Caco-2 (cell line): Measurements from ENCODE around the gene IRF2. TPM values are rescaled to one million over a fixed set of nuclear protein-coding genes. Genes with fewer than 3 reads are reported as not detected.

Experiments
- BruUV-seq: library from RNA; stranded (reverse); fragments of 400-500 nt; replicated peaks from 2 replicates; lab custom pipeline; 2021; lab: Mats Ljungman, UMichigan
- CTCF ChIA-PET: fragments of 300-600 bp; sonication (Branson Sonifier 250); formaldehyde crosslinking; loops from one replicate; lab custom pipeline; 2022; ENCODE audit warnings: antibody characterized with exemption; lab: Charles Lee
- POLR2A ChIA-PET: fragments of 300-600 bp; sonication (Branson Sonifier 250); formaldehyde crosslinking; loops from one replicate; lab custom pipeline; 2022; ENCODE audit warnings: antibody characterized with exemption; lab: Charles Lee
- DNase-seq, 2 experiments: peaks; one replicate each; pipeline versions ENCODE4 v3.0.0 to v3.0.0-alpha.2; 2020 to 2022
- H3K27me3 ChIP-seq: replicated peaks from 2 replicates; pipeline ENCODE4 v1.6.0; 2011; ENCODE audit warnings: low read length; ENCODE audit not compliant: control insufficient read depth, insufficient read depth
- H3K36me3 ChIP-seq: 2 replicates; pipeline ENCODE4 v1.5.1; 2011; ENCODE audit warnings: low read length; ENCODE audit not compliant: control insufficient read depth, insufficient read depth
- H3K4me1 ChIP-seq: fragments of 250-450 bp; sonication (Bioruptor Pico); 2 replicates; pipeline ENCODE4 v1.5.1; 2020; ENCODE audit warnings: mild to moderate bottlenecking
- H3K4me3 ChIP-seq: 2 replicates; pipeline ENCODE4 v1.5.1; 2011; ENCODE audit warnings: low read depth, mild to moderate bottlenecking, control low read depth, low read length
- H3K9me3 ChIP-seq: fragments of 250-450 bp; sonication (Bioruptor Pico); 2 replicates; pipeline ENCODE4 v1.5.1; 2020; ENCODE audit warnings: mild to moderate bottlenecking, moderate library complexity
- H3K27ac Mint-ChIP-seq: one replicate; pipeline ENCODE4 v1.8.0; 2022; ENCODE audit warnings: mixed read lengths; ENCODE audit not compliant: unreplicated experiment
- H3K27me3 Mint-ChIP-seq: one replicate; pipeline ENCODE4 v1.8.0; 2022; ENCODE audit warnings: mixed read lengths; ENCODE audit not compliant: insufficient read depth, unreplicated experiment
- H3K36me3 Mint-ChIP-seq: one replicate; pipeline ENCODE4 v1.8.0; 2022; ENCODE audit warnings: mild to moderate bottlenecking, mixed read lengths; ENCODE audit not compliant: insufficient read depth, unreplicated experiment
- H3K4me1 Mint-ChIP-seq: one replicate; pipeline ENCODE4 v1.8.0; 2022; ENCODE audit warnings: low read depth, mixed read lengths; ENCODE audit not compliant: unreplicated experiment
- H3K4me3 Mint-ChIP-seq: one replicate; pipeline ENCODE4 v1.8.0; 2022; ENCODE audit warnings: mild to moderate bottlenecking, moderate library complexity, mixed read lengths; ENCODE audit not compliant: unreplicated experiment
- H3K9me3 Mint-ChIP-seq: one replicate; pipeline ENCODE4 v1.8.0; 2022; ENCODE audit warnings: mixed read lengths; ENCODE audit not compliant: unreplicated experiment
- CTCF ChIP-seq, 2 experiments: fragments of 200-600 bp in 1 of 2; IDR thresholded peaks; 1 replicate in 1 of 2; 2 replicates in 1 of 2; pipeline versions ENCODE4 v1.5.1 to v1.8.0; 2011 to 2022; ENCODE audit warnings: antibody characterized with exemption in 1 of 2, control low read depth in 1 of 2, inconsistent platforms in 1 of 2, low read depth in 1 of 2, low read length in 1 of 2, mild to moderate bottlenecking in 1 of 2, moderate library complexity in 1 of 2; ENCODE audit not compliant: insufficient read depth in 1 of 2, severe bottlenecking in 1 of 2, unreplicated experiment in 1 of 2
- intact Hi-C: fragments of 100-400 bp; cut with micrococcal nuclease; formaldehyde crosslinking; loops from one replicate; pipeline ENCODE4 v1.10.0; 2022; ENCODE audit not compliant: unreplicated experiment
- total RNA-seq: library from RNA; stranded (reverse); gene quantifications from 2 replicates; pipeline ENCODE4 v1.2.3, GENCODE V29; 2022

IRF2 gene
- total RNA-seq, 1 experiment from 2014 or later: 9.2 TPM

GRCh38 chr4:184432127-184432922 lies 42.0 kb downstream of the IRF2 start:
- Mint-ChIP-seq H3K9me3 (no peaks in the 10 kb centered on the region), H3K27ac (no peak overlapping the region), H3K4me1 (peaks cover 13% of the 10 kb centered on the region), H3K36me3 (no peaks in the 10 kb centered on the region), H3K27me3 (no peaks in the 10 kb centered on the region), H3K4me3 (no peak overlapping the region)
- no peak for TF ChIP-seq CTCF (IDR thresholded peaks at IDR 0.05; ENCODE audit: insufficient read depth in 1 of 2, low read depth in 1 of 2, low read length in 1 of 2, severe bottlenecking in 1 of 2, unreplicated experiment in 1 of 2)
- no TSS peak for BruUV-seq
- no peaks in the 10 kb centered on the region for H3K9me3 ChIP-seq
- intact Hi-C loops: no loop called here
- H3K36me3 ChIP-seq: no peaks in the 10 kb centered on the region
- no peaks in the 10 kb centered on the region for H3K4me1 ChIP-seq
- H3K27me3 ChIP-seq: no peaks in the 10 kb centered on the region
- POLR2A ChIA-PET: no interaction called here
- CTCF ChIA-PET: no interaction called here
- no peak for DNase-seq
- no peak overlapping the region for H3K4me3 ChIP-seq

GRCh38 chr4:184430163-184430562 lies 44.2 kb downstream of the IRF2 start:
- H3K4me1 ChIP-seq: no peaks in the 10 kb centered on the region
- no peaks in the 10 kb centered on the region for H3K27me3 ChIP-seq
- Mint-ChIP-seq H3K4me1 (peaks cover 9% of the 10 kb centered on the region), H3K27me3 (no peaks in the 10 kb centered on the region), H3K4me3 (no peak overlapping the region), H3K9me3 (no peaks in the 10 kb centered on the region), H3K36me3 (peaks cover 10% of the 10 kb centered on the region), H3K27ac (peak overlapping the region; percentile 1)
- H3K9me3 ChIP-seq: no peaks in the 10 kb centered on the region
- H3K36me3 ChIP-seq: no peaks in the 10 kb centered on the region
- ChIA-PET POLR2A (no interaction called here), CTCF (no interaction called here)
- intact Hi-C loops: no loop called here
- TF ChIP-seq CTCF (IDR thresholded peaks at IDR 0.05; ENCODE audit: insufficient read depth in 1 of 2, low read depth in 1 of 2, low read length in 1 of 2, severe bottlenecking in 1 of 2, unreplicated experiment in 1 of 2): no peak
- no peak overlapping the region for H3K4me3 ChIP-seq
- DNase-seq: no peak
- BruUV-seq: no TSS peak

- peaks cover 10% of the 10 kb centered on the region for H3K36me3 Mint-ChIP-seq
- BruUV-seq: no TSS peak
- intact Hi-C loops: no loop called here
Observed at GRCh38 chr4:184428787-184429186, 45.6 kb downstream of the IRF2 start.

More at GRCh38 chr4:184428787-184429186, 45.6 kb downstream of the IRF2 start:
- H3K27me3 ChIP-seq: no peaks in the 10 kb centered on the region
- no peak for DNase-seq
- TF ChIP-seq CTCF (IDR thresholded peaks at IDR 0.05; ENCODE audit: insufficient read depth in 1 of 2, low read depth in 1 of 2, low read length in 1 of 2, severe bottlenecking in 1 of 2, unreplicated experiment in 1 of 2): no peak
- Mint-ChIP-seq H3K4me3 (no peak overlapping the region), H3K27me3 (no peaks in the 10 kb centered on the region), H3K4me1 (peaks cover 8% of the 10 kb centered on the region), H3K9me3 (no peaks in the 10 kb centered on the region), H3K27ac (no peak overlapping the region)
- CTCF ChIA-PET: no interaction called here
- H3K4me1 ChIP-seq: no peaks in the 10 kb centered on the region
- H3K36me3 ChIP-seq: no peaks in the 10 kb centered on the region
- POLR2A ChIA-PET: no interaction called here
- H3K4me3 ChIP-seq: no peak overlapping the region
- no peaks in the 10 kb centered on the region for H3K9me3 ChIP-seq
